PC-9 (cell line): ENCODE results near the gene AASS.

Source experiments
- CTCF ChIP-seq: fragments of 200-600 bp; sonication (generic); conservative IDR thresholded peaks from 2 replicates; pipeline ENCODE4 v1.6.1; 2017; ENCODE audit warnings: mixed run types, antibody characterized with exemption, mild to moderate bottlenecking, moderate library complexity
- EZH2 ChIP-seq: fragments of 200-600 bp; sonication (generic); IDR thresholded peaks from 2 replicates; pipeline ENCODE4 v1.8.0; 2017; ENCODE audit warnings: antibody characterized with exemption, low read depth

- TF ChIP-seq CTCF = no peak
- no peak for TF ChIP-seq EZH2
Measured at GRCh38 chr7:122040147-122040546, 103.9 kb downstream of the AASS start.
